RCC 7860 (cell line): ENCODE results near the gene ERMP1.
"Not testable (repeated sequence)": the region's sequence is repeated elsewhere in the genome, so short reads cannot be mapped to it uniquely, and the experiment has no call there.

Source experiments
- DNase-seq: peaks from one replicate; pipeline ENCODE4 v3.0.0-alpha.2; 2015; ENCODE audit warnings: low spot score
- FAIRE-seq: peaks from 2 replicates; lab custom pipeline; 2012; peaks lifted over from hg19 to GRCh38; lab: Jason Lieb, UNC

The ERMP1 gene

GRCh38 chr9:5784526-5785315 lies 48.2 kb downstream of the ERMP1 start:
- DNase-seq (no peak), FAIRE-seq (no peak)

GRCh38 chr9:5783982-5784381 lies 48.9 kb downstream of the ERMP1 start:
- FAIRE-seq (no peak), DNase-seq (no peak)

- not testable (repeated sequence) for FAIRE-seq, DNase-seq
Observed at GRCh38 chr9:5783420-5783819, 49.5 kb downstream of the ERMP1 start.

DNA sequence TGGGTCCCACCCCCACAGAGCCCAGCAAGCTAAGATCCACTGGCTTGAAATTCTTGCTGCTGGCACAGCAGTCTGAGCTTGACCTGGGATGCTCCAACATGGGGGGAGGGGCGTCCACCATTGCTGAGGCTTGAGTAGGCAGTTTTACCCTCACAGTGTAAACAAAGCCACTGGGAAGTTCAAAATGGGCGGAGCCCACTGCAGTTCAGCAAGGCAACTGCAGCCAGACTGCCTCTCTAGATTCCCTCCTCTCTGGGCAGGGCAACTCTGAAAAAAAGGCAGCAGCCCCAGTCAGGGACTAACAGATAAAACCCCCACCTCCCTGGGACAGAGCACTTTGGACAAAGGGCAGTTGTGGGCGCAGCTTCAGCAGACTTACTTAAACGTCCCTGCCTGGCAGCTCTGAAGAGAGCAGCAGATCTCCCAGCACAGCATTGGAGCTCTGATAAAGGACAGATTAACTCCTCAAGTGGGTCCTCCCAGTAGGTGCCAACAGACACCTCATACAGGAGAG lies 53.2 kb downstream of the ERMP1 start:
- not testable (repeated sequence) for FAIRE-seq, DNase-seq

DNA sequence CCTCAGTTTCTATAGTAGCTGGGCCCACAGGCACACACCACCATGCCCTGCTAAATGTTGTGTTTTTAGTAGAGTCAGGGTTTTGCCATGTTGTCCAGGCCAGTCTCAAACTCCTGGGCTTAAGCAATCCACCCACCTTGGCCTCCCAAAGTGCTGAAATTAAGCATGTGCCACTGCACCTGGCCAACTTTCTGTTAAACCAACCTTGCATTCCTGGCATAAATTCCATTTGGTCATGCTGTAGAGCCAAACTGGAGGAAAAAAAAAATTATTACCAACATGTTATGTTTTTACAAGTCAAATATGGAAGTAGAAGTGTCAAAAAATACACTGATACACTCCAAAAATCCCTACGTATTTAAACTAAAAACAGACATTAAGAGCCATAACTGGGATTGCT lies 54.1 kb downstream of the ERMP1 start:
- no peak for FAIRE-seq
- DNase-seq, result no peak

- no peak for FAIRE-seq
Observed at GRCh38 chr9:5773324-5773999, 59.5 kb downstream of the ERMP1 start.

DNA sequence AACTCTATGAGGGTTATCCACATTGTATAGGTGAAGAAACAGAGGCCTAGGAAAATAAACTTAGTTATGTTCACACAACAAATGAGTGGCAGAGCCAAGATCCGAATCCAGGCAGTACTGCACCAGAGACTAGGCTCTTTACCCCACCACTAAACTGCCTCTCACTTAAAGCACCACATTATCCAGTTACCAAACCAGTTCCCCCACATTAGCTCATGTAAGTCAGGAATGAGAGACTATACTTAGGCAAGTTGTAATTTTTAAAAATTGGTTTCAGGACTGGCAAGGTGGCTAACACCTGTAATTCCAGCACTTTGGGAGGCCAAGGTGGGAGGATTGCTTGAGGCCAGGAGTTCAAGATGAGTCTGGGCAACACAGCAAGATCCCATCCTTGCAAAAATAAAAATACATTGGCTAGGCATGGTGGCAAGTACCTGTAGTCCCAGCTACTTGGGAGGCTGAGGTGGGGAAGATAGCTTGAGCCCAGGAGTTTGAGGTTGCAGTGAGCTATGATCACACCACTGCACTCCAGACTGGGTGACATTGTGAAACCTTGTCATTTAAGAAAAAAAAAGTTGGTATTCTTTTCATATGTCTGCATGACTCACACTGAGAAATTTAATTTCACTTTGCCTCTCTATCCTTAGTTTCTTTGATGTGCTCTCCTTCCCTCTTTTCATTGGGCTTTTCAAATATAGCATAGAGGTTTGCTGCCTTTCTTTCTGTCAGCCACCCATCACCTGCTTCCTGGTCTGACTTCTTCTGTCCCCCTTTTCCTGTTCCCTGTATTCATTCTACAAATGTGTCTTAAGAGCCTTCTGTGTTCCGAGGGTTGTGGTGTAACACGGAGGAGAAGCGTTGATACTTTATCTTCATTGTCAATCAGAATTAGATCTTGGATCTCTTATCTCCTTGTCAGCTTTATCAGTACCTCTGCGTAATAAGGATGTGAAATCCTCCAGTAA lies 64.7 kb downstream of the ERMP1 start:
- no peak for DNase-seq
- FAIRE-seq, result no peak

More at GRCh38 chr9:5773324-5773999, 59.5 kb downstream of the ERMP1 start:
- no peak for DNase-seq

- DNase-seq (no peak), FAIRE-seq (no peak)
Observed at GRCh38 chr9:5764130-5764868, 68.6 kb downstream of the ERMP1 start.

DNA sequence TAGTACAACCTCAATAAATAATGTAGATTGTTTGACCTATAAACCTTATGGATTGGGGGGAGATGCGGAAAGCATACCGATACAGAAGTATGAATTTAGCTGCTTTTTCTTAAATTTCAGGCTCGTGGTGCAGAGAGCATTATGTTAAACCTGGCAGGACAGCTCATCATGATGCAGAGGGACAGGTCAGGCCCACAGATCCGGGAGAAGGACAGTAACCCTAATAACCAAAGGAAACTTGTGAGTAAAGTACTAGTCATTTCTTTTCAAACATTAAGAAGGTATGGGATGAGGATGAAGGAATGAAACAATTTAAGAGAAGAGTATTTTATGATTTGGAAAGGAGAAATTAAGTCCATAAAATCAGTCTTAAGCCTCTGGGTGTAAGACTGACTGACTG lies 70.5 kb downstream of the ERMP1 start:
- no peak for FAIRE-seq
- DNase-seq, result no peak

DNA sequence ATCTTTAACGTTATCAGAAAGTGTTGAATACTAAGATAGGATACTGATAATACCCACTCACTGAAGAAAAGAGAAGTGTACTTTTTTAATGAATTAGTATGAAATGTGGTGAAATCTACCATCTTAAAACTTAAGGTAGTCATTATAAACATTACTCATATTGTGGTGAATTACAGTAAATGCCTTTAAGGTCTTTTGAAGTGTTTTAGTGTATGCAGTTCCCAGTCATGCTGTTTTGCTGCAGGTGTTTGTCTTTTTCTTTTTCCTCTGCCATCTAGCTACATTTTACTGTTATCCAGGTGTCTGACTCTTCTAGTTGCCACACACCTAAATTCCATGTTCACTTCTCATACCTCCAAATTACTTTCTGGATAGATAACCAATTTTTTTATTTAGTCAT lies 72.6 kb downstream of the ERMP1 start:
- FAIRE-seq (no peak), DNase-seq (no peak)

DNA sequence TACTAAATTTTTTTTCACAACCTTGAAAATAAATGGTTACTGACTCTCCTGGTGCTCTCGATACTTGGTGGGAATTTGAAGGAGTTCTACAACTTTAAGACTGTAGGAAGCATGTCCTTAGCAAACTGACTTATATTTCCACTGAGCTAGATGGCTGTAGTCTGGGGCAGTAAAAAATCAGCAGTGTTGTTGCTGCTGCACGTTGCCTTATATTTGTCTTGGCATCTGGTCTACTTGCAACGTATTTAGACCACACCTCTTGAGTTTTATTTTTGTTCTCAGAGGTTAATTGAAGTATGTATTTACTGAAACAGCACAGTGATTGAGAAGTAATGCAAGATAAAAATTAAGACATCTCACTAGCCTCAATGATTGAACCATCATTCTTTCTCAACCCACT lies 76.3 kb downstream of the ERMP1 start:
- DNase-seq (no peak), FAIRE-seq (no peak)

GRCh38 chr9:5750569-5750968 lies 82.3 kb downstream of the ERMP1 start:
- no peak for FAIRE-seq

DNA sequence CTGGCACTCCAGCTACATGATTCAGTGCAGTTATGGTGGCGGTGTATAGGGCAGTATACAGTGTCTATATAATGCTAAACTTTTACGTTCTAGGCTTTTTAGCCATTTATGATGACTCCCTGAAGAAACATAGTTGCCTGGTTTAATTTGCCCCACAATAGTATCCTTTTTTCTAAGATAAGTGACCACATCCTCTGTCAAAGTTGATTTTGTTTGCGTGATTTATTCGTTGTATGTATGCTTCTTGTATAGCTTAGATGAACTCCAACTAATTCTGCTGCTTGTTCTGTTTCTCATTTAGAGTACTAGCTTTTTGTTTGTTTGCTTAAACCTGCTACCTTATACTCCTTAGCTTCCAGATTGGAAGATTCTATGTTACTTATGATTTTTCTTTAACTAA lies 83.6 kb downstream of the ERMP1 start:
- DNase-seq, result no peak
- FAIRE-seq, result no peak

More at GRCh38 chr9:5750569-5750968, 82.3 kb downstream of the ERMP1 start:
- no peak for DNase-seq

DNA sequence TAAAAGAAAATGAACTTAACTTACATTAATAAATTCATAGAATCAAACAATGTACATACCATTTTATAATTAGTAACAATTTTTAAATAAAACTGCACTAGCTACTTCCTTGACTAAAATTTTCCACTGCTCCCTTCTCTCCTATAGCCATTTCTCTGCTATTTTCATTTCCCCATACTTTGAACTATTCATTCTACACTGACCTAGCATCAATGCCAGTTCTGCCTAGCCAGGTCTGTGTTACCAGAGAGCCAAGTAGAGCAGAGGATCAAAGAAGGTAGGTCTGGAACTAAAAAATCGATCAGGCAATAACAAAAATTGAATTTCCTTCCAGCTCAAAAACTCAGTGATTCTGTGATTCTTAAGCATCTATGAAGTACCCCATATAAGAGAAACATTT lies 84.5 kb downstream of the ERMP1 start:
- no peak for FAIRE-seq
- no peak for DNase-seq

GRCh38 chr9:5743109-5743508 lies 89.8 kb downstream of the ERMP1 start:
- DNase-seq, result no peak

GRCh38 chr9:5736563-5737346 lies 96.2 kb downstream of the ERMP1 start:
- FAIRE-seq (no peak), DNase-seq (no peak)

More at GRCh38 chr9:5743109-5743508, 89.8 kb downstream of the ERMP1 start:
- no peak for FAIRE-seq

DNA sequence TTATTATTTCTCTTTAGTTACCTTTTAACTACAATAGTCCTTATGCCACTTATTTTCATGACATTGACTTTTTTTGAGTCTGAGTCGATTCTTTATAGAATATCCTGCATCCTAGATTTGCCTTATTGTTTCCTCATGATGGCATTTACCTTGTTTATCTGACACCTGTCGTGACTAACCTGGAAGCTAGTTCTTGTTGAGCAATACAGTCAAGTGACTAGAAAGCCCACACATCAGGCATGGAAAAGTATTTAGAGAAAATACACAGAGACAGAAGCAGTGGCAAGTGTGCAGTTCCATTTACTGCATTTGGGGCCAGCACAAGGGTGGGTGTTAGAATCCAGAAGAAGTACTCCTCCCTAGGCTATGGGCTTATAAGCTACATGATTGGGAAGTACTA lies 97.8 kb downstream of the ERMP1 start:
- DNase-seq (no peak), FAIRE-seq (no peak)
